Esophagus squamous epithelium (tissue), 5 donors: ENCODE data around the gene ARIH1. TPM values are rescaled to one million over a fixed set of nuclear protein-coding genes. Genes with fewer than 3 reads are reported as not detected.

Source experiments
- DNase-seq: peaks from one replicate; lab custom pipeline; 2025; lab: John Stamatoyannopoulos, UW
- H3K27ac ChIP-seq, 4 donors: fragments of 200-600 bp; sonication (generic); one replicate each; pipeline ENCODE4 v1.5.1; 2016 to 2019; ENCODE audit warnings: mild to moderate bottlenecking in 1 of 4
- H3K27me3 ChIP-seq, 4 donors: fragments of 200-600 bp; sonication (generic); 1 replicate in 3 of 4; 2 replicates in 1 of 4; pipeline versions ENCODE4 v1.5.1 to v1.6.0; 2017 to 2021; ENCODE audit warnings: antibody characterized with exemption in 1 of 4
- H3K36me3 ChIP-seq, 3 donors: fragments of 200-600 bp; sonication (generic); one replicate each; pipeline ENCODE4 v1.5.1; 2016 to 2019
- H3K4me1 ChIP-seq, 3 donors: fragments of 200-600 bp; sonication (generic); one replicate each; pipeline ENCODE4 v1.5.1; 2017 to 2019
- H3K4me3 ChIP-seq, 4 donors: fragments of 200-600 bp; sonication (generic); 1 replicate in 3 of 4; 2 replicates in 1 of 4; pipeline ENCODE4 v1.5.1; 2016 to 2019; ENCODE audit warnings: mild to moderate bottlenecking in 2 of 4, moderate library complexity in 1 of 4
- H3K9me3 ChIP-seq, 3 donors: fragments of 200-600 bp; sonication (generic); one replicate each; pipeline ENCODE4 v1.5.1; 2016 to 2019
- CTCF ChIP-seq, 6 experiments: fragments of 450-650 bp in 4 of 6; fragments of 200-600 bp in 2 of 6; sonication (generic) in 2 of 6; IDR thresholded peaks; one replicate each; pipeline ENCODE4 v1.5.1; 2016 to 2019; ENCODE audit warnings: antibody characterized with exemption in 6 of 6, mild to moderate bottlenecking in 4 of 6, moderate library complexity in 4 of 6
- POLR2A ChIP-seq, 4 donors: fragments of 450-650 bp; IDR thresholded peaks; one replicate each; pipeline ENCODE4 v1.6.1; 2017; ENCODE audit warnings: antibody characterized with exemption in 4 of 4, mild to moderate bottlenecking in 4 of 4, moderate library complexity in 3 of 4
- WGBS, 2 donors: methylation state at CpG; one replicate each; pipeline ENCODE4 v1.1.5; 2018; 5-methylcytosine and 5-hydroxymethylcytosine counted together
- intact Hi-C: fragments of 100-400 bp; cut with DNase I; formaldehyde crosslinking; loops from one replicate; pipeline ENCODE4 v1.15.0; 2022
- total RNA-seq, 4 donors: library from RNA; depleted of rRNA; stranded (reverse); fragments of >200 nt; gene quantifications; one replicate each; pipeline ENCODE4 v1.1.0, GENCODE V29; 2016
- donor health status: DM: yes; HTN: yes; CAD: no.

The ARIH1 gene
- total RNA-seq, 4 donors from 2014 or later, result 26.2 to 40.1 (median 36.6) TPM

GRCh38 chr15:72464251-72464650 lies 9.9 kb upstream of the ARIH1 start:
- H3K27ac ChIP-seq, result no peak overlapping the region
- intact Hi-C loops, result no loop called here
- H3K27me3 ChIP-seq, result no peaks in the 10 kb centered on the region
- H3K9me3 ChIP-seq, result no peaks in the 10 kb centered on the region
- no peak overlapping the region for H3K4me3 ChIP-seq
- H3K36me3 ChIP-seq, result no peaks in the 10 kb centered on the region
- no peak for DNase-seq
- WGBS, 2 donors, result 81 to 95% methylated on average over 7 of the region's 7 CpGs
- peaks cover 0 to 10% (median 0%) of the 10 kb centered on the region in 3 donors for H3K4me1 ChIP-seq
- TF ChIP-seq CTCF (IDR thresholded peaks at IDR 0.05), result no peak
- TF ChIP-seq POLR2A (IDR thresholded peaks at IDR 0.05), result no peak

GRCh38 chr15:72468103-72468502 lies 6.0 kb upstream of the ARIH1 start:
- DNase-seq, result no peak
- Histone ChIP-seq H3K4me1 (peaks cover 0 to 9% (median 4%) of the 10 kb centered on the region in 3 donors), H3K9me3 (no peaks in the 10 kb centered on the region), H3K36me3 (peaks cover 0 to 5% (median 0%) of the 10 kb centered on the region in 3 donors), H3K27me3 (no peaks in the 10 kb centered on the region), H3K27ac (no peak overlapping the region), H3K4me3 (no peak overlapping the region)
- intact Hi-C loops, result no loop called here
- TF ChIP-seq CTCF (IDR thresholded peaks at IDR 0.05) (no peak), POLR2A (IDR thresholded peaks at IDR 0.05) (no peak)
- 92 to 100% methylated on average over 3 of the region's 3 CpGs for WGBS, 2 donors

GRCh38 chr15:72472992-72473610 lies 1.0 kb upstream of the ARIH1 start:
- intact Hi-C loops, result no loop called here

GRCh38 chr15:72474466-72474911 lies 359 bp downstream of the ARIH1 start:
- no peaks in the 10 kb centered on the region for H3K9me3 ChIP-seq
- WGBS, 2 donors, result 0% methylated on average over 2 to 12 of the region's 67 CpGs
- peaks cover 0 to 32% (median 0%) of the 10 kb centered on the region in 3 donors for H3K36me3 ChIP-seq
- H3K4me1 ChIP-seq, result peaks cover 16 to 54% (median 29%) of the 10 kb centered on the region in 3 donors
- no peak for DNase-seq
- H3K4me3 ChIP-seq, result peak overlapping the region; percentile 73 to 81 (median 78)
- intact Hi-C loops, result no loop called here
- H3K27ac ChIP-seq, result peak overlapping the region; percentile 99 to 100 (median 99)
- H3K27me3 ChIP-seq, result no peaks in the 10 kb centered on the region
- TF ChIP-seq POLR2A (IDR thresholded peaks at IDR 0.05), result no peak

More at GRCh38 chr15:72472992-72473610, 1.0 kb upstream of the ARIH1 start:
- H3K4me1 ChIP-seq, result peaks cover 14 to 41% (median 23%) of the 10 kb centered on the region in 3 donors
- no peak for DNase-seq
- no peak for TF ChIP-seq CTCF (IDR thresholded peaks at IDR 0.05)
- no peak for TF ChIP-seq POLR2A (IDR thresholded peaks at IDR 0.05)
- peak overlapping the region; percentile 99 to 100 (median 99) for H3K27ac ChIP-seq
- no peaks in the 10 kb centered on the region for H3K27me3 ChIP-seq
- H3K4me3 ChIP-seq, result peak overlapping the region; percentile 73 to 81 (median 78)
- no peaks in the 10 kb centered on the region for H3K9me3 ChIP-seq
- WGBS, 2 donors, result 39 to 43% methylated on average over 4 of the region's 4 CpGs
- peaks cover 0 to 18% (median 0%) of the 10 kb centered on the region in 3 donors for H3K36me3 ChIP-seq

- peaks cover 16 to 59% (median 29%) of the 10 kb centered on the region in 3 donors for H3K4me1 ChIP-seq
- H3K9me3 ChIP-seq, result no peaks in the 10 kb centered on the region
- no peaks in the 10 kb centered on the region for H3K27me3 ChIP-seq
- H3K36me3 ChIP-seq, result peaks cover 0 to 38% (median 0%) of the 10 kb centered on the region in 3 donors
- TF ChIP-seq POLR2A (IDR thresholded peaks at IDR 0.05), result peak in 2 of 4 donors; percentile 78
- TF ChIP-seq CTCF (IDR thresholded peaks at IDR 0.05), result peak in 1 of 6 experiments; percentile 12
- peak; percentile 36 for DNase-seq
- peak overlapping the region; percentile 99 to 100 (median 99) for H3K27ac ChIP-seq
- WGBS, 2 donors, result 0% methylated on average over 14 to 21 of the region's 42 CpGs
- H3K4me3 ChIP-seq, result peak overlapping the region; percentile 73 to 81 (median 78)
- intact Hi-C loops, result no loop called here
Observed at GRCh38 chr15:72474912-72475628, 940 bp downstream of the ARIH1 start.
